PC-3 (cell line): ENCODE measurements around the gene ZNF496. TPM values are rescaled to one million over a fixed set of nuclear protein-coding genes. Genes with fewer than 3 reads are reported as not detected.

ENCODE experiments used
- ATAC-seq: fragments of 200-7000 bp; cut with Tn5 transposase; 2 replicates; pipeline ENCODE4 v1.9.1; 2020; ENCODE audit warnings: mild to moderate bottlenecking, moderate library complexity
- BruUV-seq: library from RNA; stranded (reverse); fragments of 400-500 nt; replicated peaks from 2 replicates; lab custom pipeline; 2021; lab: Mats Ljungman, UMichigan
- CTCF ChIA-PET: fragments of 300-600 bp; sonication (Branson Sonifier 250); formaldehyde crosslinking; loops from one replicate; lab custom pipeline; 2022; ENCODE audit warnings: antibody characterized with exemption; lab: Charles Lee
- POLR2A ChIA-PET: fragments of 300-600 bp; sonication (Branson Sonifier 250); formaldehyde crosslinking; loops from one replicate; lab custom pipeline; 2022; ENCODE audit warnings: antibody characterized with exemption; ENCODE audit not compliant: unreplicated experiment; lab: Charles Lee
- DNase-seq: peaks from one replicate; pipeline ENCODE4 v3.0.0-alpha.2; 2015
- H2AFZ ChIP-seq: fragments of 300-600 bp; sonication (generic); 2 replicates; pipeline ENCODE4 v1.6.0; 2016; ENCODE audit warnings: antibody characterized with exemption, low read length
- H3F3A ChIP-seq: fragments of 300-600 bp; sonication (generic); one replicate; pipeline ENCODE4 v1.6.0; 2017; ENCODE audit warnings: antibody characterized with exemption, low read length, control low read depth, mild to moderate bottlenecking; ENCODE audit not compliant: unreplicated experiment
- H3K27ac ChIP-seq: fragments of 300-600 bp; sonication (generic); 2 replicates; pipeline ENCODE4 v1.5.1; 2016; ENCODE audit warnings: mild to moderate bottlenecking, low read length
- H3K27me3 ChIP-seq: fragments of 300-600 bp; sonication (generic); 2 replicates; pipeline ENCODE4 v1.6.1; 2016; ENCODE audit warnings: low read length, mixed read lengths
- H3K36me3 ChIP-seq: fragments of 300-600 bp; sonication (generic); 2 replicates; pipeline ENCODE4 v1.6.1; 2016; ENCODE audit warnings: low read depth, mixed run types, low read length, mixed read lengths
- H3K4me1 ChIP-seq: fragments of 300-600 bp; sonication (generic); 2 replicates; pipeline ENCODE4 v1.5.1; 2016; ENCODE audit warnings: low read length; ENCODE audit not compliant: insufficient read depth
- H3K4me2 ChIP-seq: fragments of 300-600 bp; sonication (generic); 2 replicates; pipeline ENCODE4 v1.6.0; 2016; ENCODE audit warnings: low read length
- H3K4me3 ChIP-seq: fragments of 300-600 bp; sonication (generic); 2 replicates; pipeline ENCODE4 v1.5.1; 2016; ENCODE audit warnings: mild to moderate bottlenecking, low read length, mixed read lengths
- H3K79me2 ChIP-seq: fragments of 300-600 bp; sonication (generic); 2 replicates; pipeline ENCODE4 v1.6.1; 2017; ENCODE audit warnings: low read length, mixed read lengths
- H3K9ac ChIP-seq: fragments of 300-600 bp; sonication (generic); 2 replicates; pipeline ENCODE4 v1.6.0; 2016; ENCODE audit warnings: mild to moderate bottlenecking, low read length
- H3K9me2 ChIP-seq: fragments of 300-600 bp; sonication (generic); replicated peaks from 2 replicates; pipeline ENCODE4 v1.6.1; 2016; ENCODE audit warnings: mixed run types, low read length, mixed read lengths
- H3K9me3 ChIP-seq: fragments of 300-600 bp; sonication (generic); 2 replicates; pipeline ENCODE4 v1.6.1; 2016; ENCODE audit warnings: low read length, mixed read lengths
- H4K20me1 ChIP-seq: fragments of 300-600 bp; sonication (generic); 2 replicates; pipeline ENCODE4 v1.6.1; 2016; ENCODE audit warnings: low read length, mixed read lengths
- EZH2 ChIP-seq: fragments of 300-600 bp; sonication (generic); IDR thresholded peaks from one replicate; pipeline ENCODE4 v1.6.1; 2017; ENCODE audit warnings: antibody characterized with exemption, mild to moderate bottlenecking, low read length; ENCODE audit not compliant: unreplicated experiment
- EZH2phosphoT487 ChIP-seq: fragments of 300-600 bp; sonication (generic); IDR thresholded peaks from 2 replicates; pipeline ENCODE4 v1.6.1; 2018; ENCODE audit warnings: mild to moderate bottlenecking, antibody characterized with exemption, low read length, borderline replicate concordance
- intact Hi-C: fragments of 100-400 bp; cut with micrococcal nuclease; formaldehyde crosslinking; loops from 2 replicates; pipeline ENCODE4 v1.9.0; 2023
- total RNA-seq: library from RNA; depleted of rRNA; stranded (reverse); fragments of >200 nt; gene quantifications from 2 replicates; pipeline ENCODE4 v1.2.3, GENCODE V29; 2014
- TF ChIP-seq, protein P1 (sequence below): fragments of 300-600 bp; sonication (generic); conservative IDR thresholded peaks from 2 replicates; pipeline ENCODE4 v1.5.1; 2017; ENCODE audit warnings: antibody characterized with exemption, low read depth, mild to moderate bottlenecking, low read length

ZNF496 gene
- total RNA-seq, 1 experiment from 2014 or later = 79.4 TPM

DNA sequence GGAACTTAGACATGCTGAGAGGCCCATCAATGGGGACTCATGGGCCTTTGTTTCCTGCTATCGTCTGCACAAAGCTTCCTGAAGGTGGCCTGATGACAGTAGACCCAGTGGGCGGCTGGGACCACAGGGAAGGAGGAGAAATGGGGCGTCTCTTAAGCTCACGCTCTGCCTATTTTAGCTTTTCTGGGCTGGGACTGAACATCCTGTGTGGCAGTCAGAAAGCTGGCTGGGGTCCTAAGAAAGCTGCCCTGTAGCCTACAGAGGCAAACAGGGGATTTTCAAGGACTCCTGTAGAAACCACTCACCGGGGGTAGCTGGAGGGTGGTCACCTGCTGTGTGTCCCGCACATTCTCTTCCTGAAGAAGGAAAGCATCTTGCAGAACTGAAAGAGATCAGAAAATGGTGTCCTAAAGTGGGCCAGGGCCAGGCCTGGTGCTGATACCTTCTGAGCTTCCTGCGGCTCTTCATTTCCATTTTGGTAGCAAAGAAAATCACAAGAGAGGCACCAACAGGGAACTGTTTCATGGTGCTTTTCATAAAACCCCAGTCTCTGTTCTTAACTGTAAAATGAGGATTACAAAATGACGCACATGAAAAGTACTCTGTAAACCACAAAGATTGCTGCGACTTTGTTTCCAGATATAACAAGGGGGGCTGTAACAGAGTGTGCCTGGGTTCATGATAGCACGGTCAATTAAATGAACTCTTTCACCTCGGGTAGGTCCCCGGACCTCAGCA, 8.6 kb downstream of the ZNF496 start:
- no peaks in the 10 kb centered on the region for H3K27me3 ChIP-seq
- intact Hi-C loops = no loop called here
- no peak overlapping the region for H3K4me3 ChIP-seq
- DNase-seq (no peak), ATAC-seq (no peak)
- H3K4me2 ChIP-seq = no peak overlapping the region
- TF ChIP-seq, protein P1, sequence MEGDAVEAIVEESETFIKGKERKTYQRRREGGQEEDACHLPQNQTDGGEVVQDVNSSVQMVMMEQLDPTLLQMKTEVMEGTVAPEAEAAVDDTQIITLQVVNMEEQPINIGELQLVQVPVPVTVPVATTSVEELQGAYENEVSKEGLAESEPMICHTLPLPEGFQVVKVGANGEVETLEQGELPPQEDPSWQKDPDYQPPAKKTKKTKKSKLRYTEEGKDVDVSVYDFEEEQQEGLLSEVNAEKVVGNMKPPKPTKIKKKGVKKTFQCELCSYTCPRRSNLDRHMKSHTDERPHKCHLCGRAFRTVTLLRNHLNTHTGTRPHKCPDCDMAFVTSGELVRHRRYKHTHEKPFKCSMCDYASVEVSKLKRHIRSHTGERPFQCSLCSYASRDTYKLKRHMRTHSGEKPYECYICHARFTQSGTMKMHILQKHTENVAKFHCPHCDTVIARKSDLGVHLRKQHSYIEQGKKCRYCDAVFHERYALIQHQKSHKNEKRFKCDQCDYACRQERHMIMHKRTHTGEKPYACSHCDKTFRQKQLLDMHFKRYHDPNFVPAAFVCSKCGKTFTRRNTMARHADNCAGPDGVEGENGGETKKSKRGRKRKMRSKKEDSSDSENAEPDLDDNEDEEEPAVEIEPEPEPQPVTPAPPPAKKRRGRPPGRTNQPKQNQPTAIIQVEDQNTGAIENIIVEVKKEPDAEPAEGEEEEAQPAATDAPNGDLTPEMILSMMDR = no peak
- TF ChIP-seq EZH2phosphoT487 (no peak), EZH2 (no peak)
- no peaks in the 10 kb centered on the region for H3K9me2 ChIP-seq
- no peaks in the 10 kb centered on the region for H3K4me1 ChIP-seq
- H3K9me3 ChIP-seq = no peaks in the 10 kb centered on the region
- H3K79me2 ChIP-seq = peaks cover 12% of the 10 kb centered on the region
- no TSS peak for BruUV-seq
- H4K20me1 ChIP-seq = peaks cover 4% of the 10 kb centered on the region; the same call in 1 of the 2 replicates
- H3K9ac ChIP-seq = no peak overlapping the region
- ChIA-PET POLR2A (no interaction called here), CTCF (no interaction called here)
- no peaks in the 10 kb centered on the region for H3F3A ChIP-seq
- H2AFZ ChIP-seq = no peak overlapping the region
- no peak overlapping the region for H3K27ac ChIP-seq
- H3K36me3 ChIP-seq = peaks cover 74% of the 10 kb centered on the region

DNA sequence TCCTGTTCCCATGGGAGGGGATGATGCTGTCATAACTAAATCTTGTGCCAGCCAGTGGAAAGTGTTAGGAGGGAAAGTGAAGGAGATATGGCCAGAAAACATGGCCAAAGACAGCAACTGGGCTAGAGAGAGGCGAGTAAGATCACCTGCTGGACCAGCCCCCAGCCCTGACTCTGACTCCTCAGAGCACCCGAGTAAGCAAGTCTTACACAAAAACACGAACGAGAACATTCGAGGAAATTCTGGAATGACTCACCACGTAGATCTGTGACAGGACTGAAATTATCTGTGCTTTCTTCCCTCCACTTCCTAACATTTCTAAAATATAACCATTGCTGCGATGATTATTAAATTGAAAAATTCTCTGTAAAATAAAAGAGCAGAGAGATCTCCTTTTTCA, 9.2 kb downstream of the ZNF496 start:
- Histone ChIP-seq H3K9ac (no peak overlapping the region), H4K20me1 (peaks cover 4% of the 10 kb centered on the region; the same call in 1 of the 2 replicates), H3K27me3 (no peaks in the 10 kb centered on the region), H3K4me2 (no peak overlapping the region), H3K79me2 (peaks cover 6% of the 10 kb centered on the region), H2AFZ (no peak overlapping the region), H3K36me3 (peaks cover 74% of the 10 kb centered on the region), H3K27ac (no peak overlapping the region), H3F3A (no peaks in the 10 kb centered on the region), H3K9me2 (no peaks in the 10 kb centered on the region), H3K4me3 (no peak overlapping the region), H3K9me3 (no peaks in the 10 kb centered on the region), H3K4me1 (no peaks in the 10 kb centered on the region)
- no peak for DNase-seq
- TF ChIP-seq EZH2phosphoT487 (no peak), EZH2 (no peak)
- TF ChIP-seq, protein P1 = no peak
- no peak for ATAC-seq
- intact Hi-C loops = no loop called here
- ChIA-PET POLR2A (no interaction called here), CTCF (no interaction called here)
- BruUV-seq = no TSS peak

DNA sequence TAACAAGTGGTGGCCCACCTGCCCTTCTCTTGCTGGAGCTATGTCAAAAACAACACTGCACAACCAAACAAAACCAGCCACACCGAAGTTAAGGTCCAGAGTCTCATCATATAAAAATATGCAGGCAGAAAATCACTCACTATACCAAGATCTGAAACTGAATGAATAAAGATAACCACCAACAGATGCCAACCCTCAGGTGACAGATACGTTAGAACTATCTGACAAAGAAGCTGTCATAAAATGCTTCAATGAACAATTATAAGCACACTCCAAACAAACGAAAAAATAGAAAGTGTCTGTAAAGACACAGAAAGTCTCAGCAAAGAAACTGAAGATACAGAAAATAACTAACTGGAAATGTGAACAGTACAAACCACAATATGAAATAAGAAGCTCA, 14.0 kb downstream of the ZNF496 start:
- ATAC-seq = no peak
- no peak overlapping the region for H3K4me3 ChIP-seq

More for the DNA sequence above, 14.0 kb downstream of the ZNF496 start:
- no peak for DNase-seq
- Histone ChIP-seq H3K9me3 (no peaks in the 10 kb centered on the region), H3K9me2 (no peaks in the 10 kb centered on the region), H3K9ac (no peak overlapping the region), H3F3A (no peaks in the 10 kb centered on the region), H3K27me3 (no peaks in the 10 kb centered on the region), H4K20me1 (peaks cover 8% of the 10 kb centered on the region), H3K4me1 (peaks cover 20% of the 10 kb centered on the region), H3K27ac (no peak overlapping the region), H3K4me2 (no peak overlapping the region), H3K36me3 (peaks cover 78% of the 10 kb centered on the region), H2AFZ (no peak overlapping the region), H3K79me2 (no peaks in the 10 kb centered on the region)
- no TSS peak for BruUV-seq
- ChIA-PET POLR2A (no interaction called here), CTCF (interaction anchor here (0.6 kb wide), 1 partner anchor 165 kb away, joined by 3 read pairs; no protein-coding TSS in a partner anchor)
- TF ChIP-seq, protein P1 = no peak
- TF ChIP-seq EZH2phosphoT487 (no peak), EZH2 (no peak)
- intact Hi-C loops = loop anchor here (5.0 kb wide), 1 partner anchor 150 kb away; no protein-coding TSS in a partner anchor
